HepG2 (cell line): Measurements from ENCODE around the gene MAML1. TPM values are rescaled to one million over a fixed set of nuclear protein-coding genes. Genes with fewer than 3 reads are reported as not detected.
"Not testable (repeated sequence)": the region's sequence is repeated elsewhere in the genome, so short reads cannot be mapped to it uniquely, and the experiment has no call there.

Experiments
- ATAC-seq: fragments of 200-7000 bp; cut with Tn5 transposase; 3 replicates; pipeline ENCODE4 v1.9.1; 2020; ENCODE audit warnings: mild to moderate bottlenecking, moderate library complexity
- BruUV-seq: library from RNA; stranded (reverse); fragments of 400-500 nt; replicated peaks from 2 replicates; lab custom pipeline; 2021; lab: Mats Ljungman, UMichigan
- CTCF ChIA-PET: fragments of 300-600 bp; formaldehyde crosslinking; extraction: SDS; loops from one replicate; lab custom pipeline; 2021; ENCODE audit warnings: low total read pairs, inconsistent platforms, low intra/inter-chr PET ratio; lab: Yijun Ruan, JAX
- POLR2A ChIA-PET: fragments of 350-600 bp; sonication (Branson Sonifier 250); formaldehyde crosslinking; loops from one replicate; lab custom pipeline; 2020; ENCODE audit warnings: antibody characterized with exemption, inconsistent platforms; lab: Yijun Ruan, JAX
- DNase-seq: peaks from one replicate; pipeline ENCODE4 v3.0.0-alpha.2; 2015; ENCODE audit warnings: low spot score
- FAIRE-seq: peaks from 3 replicates; lab custom pipeline; 2011; peaks lifted over from hg19 to GRCh38; lab: Jason Lieb, UNC
- H2AFZ ChIP-seq: one replicate; pipeline ENCODE4 v1.6.1; 2011; ENCODE audit warnings: low read length, inconsistent platforms
- H3K27ac ChIP-seq: fragments of 300-600 bp; 3 replicates; pipeline ENCODE4 v1.8.0; 2011; ENCODE audit warnings: mixed run types, mild to moderate bottlenecking, mixed read lengths, low read length, inconsistent platforms; ENCODE audit not compliant: insufficient read depth; ENCODE audit errors: extremely low read length
- H3K27me3 ChIP-seq, 2 experiments: fragments of 200-600 bp in 1 of 2; 2 replicates in 1 of 2; 3 replicates in 1 of 2; pipeline versions ENCODE4 v1.6.0 to v1.8.0; 2011; ENCODE audit warnings: low read length in 2 of 2, mild to moderate bottlenecking in 2 of 2, moderate library complexity in 2 of 2, inconsistent platforms in 1 of 2; ENCODE audit not compliant: insufficient read depth in 2 of 2, control insufficient read depth in 1 of 2
- H3K36me3 ChIP-seq, 2 experiments: fragments of 200-600 bp in 1 of 2; replicated peaks in 1 of 2; 2 replicates in 1 of 2; 3 replicates in 1 of 2; pipeline versions ENCODE4 v1.5.1 to v1.8.0; 2011; ENCODE audit warnings: low read length in 2 of 2, inconsistent platforms in 1 of 2; ENCODE audit not compliant: insufficient read depth in 2 of 2, control insufficient read depth in 1 of 2
- H3K4me1 ChIP-seq: 2 replicates; pipeline ENCODE4 v1.5.1; 2012; ENCODE audit warnings: low read length, inconsistent platforms; ENCODE audit not compliant: insufficient read depth
- H3K4me2 ChIP-seq: 2 replicates; pipeline ENCODE4 v1.6.0; 2011; ENCODE audit warnings: low read depth, low read length, inconsistent platforms
- H3K4me3 ChIP-seq, 3 experiments: fragments of 200-600 bp in 1 of 3; sonication (generic), shearing (Covaris generic) in 1 of 3; replicated peaks in 1 of 3; 2 replicates each; pipeline ENCODE4 v1.5.1; 2011 to 2016; ENCODE audit warnings: low read length in 3 of 3, inconsistent platforms in 2 of 3, low read depth in 2 of 3, mild to moderate bottlenecking in 2 of 3, control low read depth in 1 of 3, mixed read lengths in 1 of 3; ENCODE audit not compliant: insufficient read depth in 1 of 3
- H3K79me2 ChIP-seq: one replicate; pipeline ENCODE4 v1.6.1; 2011; ENCODE audit warnings: low read length, inconsistent platforms; ENCODE audit not compliant: insufficient read depth
- H3K9ac ChIP-seq: 2 replicates; pipeline ENCODE4 v1.6.0; 2011; ENCODE audit warnings: mild to moderate bottlenecking, low read depth, low read length, inconsistent platforms; ENCODE audit not compliant: insufficient read depth
- H3K9me3 ChIP-seq: 2 replicates; pipeline ENCODE4 v1.5.1; 2012; ENCODE audit warnings: mild to moderate bottlenecking, low read length
- H4K20me1 ChIP-seq: 2 replicates; pipeline ENCODE4 v1.6.0; 2011; ENCODE audit warnings: inconsistent platforms, mild to moderate bottlenecking, low read length, moderate library complexity; ENCODE audit not compliant: insufficient read depth
- AGO1 ChIP-seq: fragments of 200-400 bp; formaldehyde crosslinking; IDR thresholded peaks from 2 replicates; pipeline ENCODE4 v1.6.1; 2017; ENCODE audit warnings: mild to moderate bottlenecking, low read depth, low read length, moderate library complexity; ENCODE audit not compliant: poor library complexity, severe bottlenecking
- AGO2 ChIP-seq: fragments of 200-400 bp; formaldehyde crosslinking; optimal IDR thresholded peaks from 2 replicates; pipeline ENCODE3; 2017; ENCODE audit warnings: mild to moderate bottlenecking, low read depth, low read length, moderate library complexity
- RBM22 ChIP-seq: fragments of 200-400 bp; formaldehyde crosslinking; optimal IDR thresholded peaks from 2 replicates; pipeline ENCODE3; 2017; ENCODE audit warnings: mild to moderate bottlenecking, low read length, moderate library complexity
- SRSF4 ChIP-seq: fragments of 200-400 bp; formaldehyde crosslinking; IDR thresholded peaks from one replicate; pipeline ENCODE4 v1.6.1; 2018; ENCODE audit warnings: mild to moderate bottlenecking, low read depth, low read length, moderate library complexity; ENCODE audit not compliant: poor library complexity, severe bottlenecking
- WGBS: methylation state at CpG from one replicate; pipeline ENCODE4 v1.1.6; 2017; ENCODE audit warnings: low lambda C conversion rate; 5-methylcytosine and 5-hydroxymethylcytosine counted together
- in situ Hi-C: cut with HindIII; loops from 2 replicates; pipeline ENCODE4 v1.10.0; 2017; ENCODE audit warnings: low pct_unique_long_range_greater_than_20kb; ENCODE audit not compliant: extremely low pct_ligation_motif_present
- intact Hi-C: fragments of 100-400 bp; cut with micrococcal nuclease; formaldehyde crosslinking; loops from one replicate; pipeline ENCODE4 v1.10.0; 2022; ENCODE audit not compliant: unreplicated experiment
- polyA plus RNA-seq, 8 experiments: library from polyadenylated mRNA; depleted of rRNA in 3 of 8; stranded (reverse) in 7 of 8; unstranded in 1 of 8; fragments of >200 nt; fragmentation: Illumina TruSeq in 4 of 8; extraction: Trizol in 4 of 8; gene quantifications; 2 replicates each; pipeline versions ENCODE4 v1.2.1 to v1.2.3, GENCODE V29; 2011 to 2016; ENCODE audit warnings: low read depth in 4 of 8, missing spikeins in 1 of 8, mixed read lengths in 1 of 8; ENCODE audit not compliant: insufficient read depth in 1 of 8
- total RNA-seq, 5 experiments: library from RNA; depleted of rRNA; stranded (reverse); fragments of >200 nt; fragmentation: Illumina TruSeq; extraction: Trizol; gene quantifications; 2 replicates each; pipeline ENCODE4 v1.2.3, GENCODE V29; 2016; ENCODE audit warnings: low read depth in 1 of 5
- TF ChIP-seq, protein P1 (sequence below): sonication (generic); formaldehyde crosslinking; IDR thresholded peaks from 2 replicates; pipeline ENCODE4 v1.5.0; 2020; ENCODE audit warnings: mild to moderate bottlenecking, missing genetic modification reagents

Gene MAML1
- total and polyA plus RNA-seq, 2 of the 13 experiments (the other 11 are each of a cell fraction or from before 2014, with no cell fraction given), result 10.0 to 10.8 TPM

DNA sequence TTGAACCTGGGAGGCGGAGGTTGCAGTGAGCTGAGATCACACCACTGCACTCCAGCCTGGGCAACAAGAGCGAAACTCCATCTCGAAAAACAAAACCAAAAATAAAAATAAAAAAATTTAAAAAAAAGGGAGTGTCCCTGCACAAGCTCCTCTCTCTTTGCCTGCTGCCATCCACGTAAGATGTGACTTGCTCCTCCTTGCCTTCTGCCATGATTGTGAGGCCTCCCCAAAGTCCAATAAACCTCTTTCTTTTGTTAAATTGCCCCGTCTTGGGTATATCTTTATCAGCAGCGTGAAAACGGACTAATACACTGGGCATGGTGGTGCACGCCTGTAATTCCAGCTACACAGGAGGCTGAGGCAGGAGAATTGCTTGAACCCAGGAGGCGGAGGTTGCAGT, 56.7 kb downstream of the MAML1 start:
- in situ Hi-C loops, H2AFZ ChIP-seq, H4K20me1 ChIP-seq, H3K9ac ChIP-seq, H3K9me3 ChIP-seq, CTCF ChIA-PET, H3K27me3 ChIP-seq, H3K36me3 ChIP-seq, H3K4me3 ChIP-seq, BruUV-seq, FAIRE-seq, DNase-seq, H3K79me2 ChIP-seq, intact Hi-C loops, ATAC-seq, H3K4me2 ChIP-seq, H3K27ac ChIP-seq, POLR2A ChIA-PET: not testable (repeated sequence)
- 98% methylated on average over 9 of the region's 9 CpGs for WGBS
- peaks cover 36% of the 10 kb centered on the region for H3K4me1 ChIP-seq

DNA sequence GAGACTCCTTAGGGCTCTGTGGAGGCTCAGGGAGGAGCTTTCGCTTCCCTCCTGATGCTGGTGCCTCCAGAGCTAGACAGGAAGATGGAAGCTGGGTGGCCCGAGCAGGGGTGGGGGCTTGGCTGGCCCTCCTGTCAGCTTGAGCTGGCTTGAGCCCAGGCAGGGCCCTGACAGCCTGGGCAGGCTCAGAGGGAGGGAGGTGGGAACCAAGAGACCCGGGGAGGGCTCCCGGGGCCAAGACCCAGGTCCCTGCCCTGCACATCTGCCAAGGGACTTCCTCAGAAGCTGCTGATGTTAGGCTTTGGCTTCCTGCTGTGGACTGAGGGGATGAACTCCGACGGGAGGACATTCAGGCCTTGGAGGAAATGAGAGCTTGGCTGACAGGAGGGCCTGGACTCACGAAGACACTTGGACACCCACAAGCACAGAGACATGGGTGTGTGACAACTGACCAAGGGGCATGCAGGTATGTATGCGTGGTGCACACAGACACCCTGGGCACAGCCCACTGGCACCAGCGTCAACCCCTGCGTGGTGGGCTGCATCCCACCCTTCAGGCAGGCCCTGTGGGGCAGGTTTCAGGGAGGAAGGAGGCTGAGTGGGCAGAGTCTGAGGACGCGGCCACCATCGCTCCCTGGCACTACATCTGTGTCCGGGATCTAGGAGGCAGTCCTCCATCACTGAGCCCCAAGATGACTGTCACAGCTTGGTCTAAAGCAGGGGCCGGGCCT, 59.4 kb downstream of the MAML1 start:
- WGBS, result 73% methylated on average over 4 of the region's 15 CpGs
- Histone ChIP-seq H3K27ac (no peak overlapping the region), H3K4me1 (peaks cover 53% of the 10 kb centered on the region), H3K4me2 (no peak overlapping the region; the same call in 1 of the 2 replicates), H3K36me3 (peaks cover 0 to 1% of the 10 kb centered on the region in 2 experiments; a peak in 1 of 5 replicates), H3K79me2 (no peaks in the 10 kb centered on the region), H3K4me3 (no peak overlapping the region), H2AFZ (no peak overlapping the region), H3K9ac (no peak overlapping the region), H3K9me3 (no peaks in the 10 kb centered on the region), H4K20me1 (no peaks in the 10 kb centered on the region), H3K27me3 (no peaks in the 10 kb centered on the region)
- in situ Hi-C loops, result no loop called here
- intact Hi-C loops, result no loop called here
- CTCF ChIA-PET, result no interaction called here
- TF ChIP-seq AGO2, result peak; percentile 45
- no peak for TF ChIP-seq SRSF4
- peak; percentile 16 for TF ChIP-seq RBM22
- TF ChIP-seq, protein P1, sequence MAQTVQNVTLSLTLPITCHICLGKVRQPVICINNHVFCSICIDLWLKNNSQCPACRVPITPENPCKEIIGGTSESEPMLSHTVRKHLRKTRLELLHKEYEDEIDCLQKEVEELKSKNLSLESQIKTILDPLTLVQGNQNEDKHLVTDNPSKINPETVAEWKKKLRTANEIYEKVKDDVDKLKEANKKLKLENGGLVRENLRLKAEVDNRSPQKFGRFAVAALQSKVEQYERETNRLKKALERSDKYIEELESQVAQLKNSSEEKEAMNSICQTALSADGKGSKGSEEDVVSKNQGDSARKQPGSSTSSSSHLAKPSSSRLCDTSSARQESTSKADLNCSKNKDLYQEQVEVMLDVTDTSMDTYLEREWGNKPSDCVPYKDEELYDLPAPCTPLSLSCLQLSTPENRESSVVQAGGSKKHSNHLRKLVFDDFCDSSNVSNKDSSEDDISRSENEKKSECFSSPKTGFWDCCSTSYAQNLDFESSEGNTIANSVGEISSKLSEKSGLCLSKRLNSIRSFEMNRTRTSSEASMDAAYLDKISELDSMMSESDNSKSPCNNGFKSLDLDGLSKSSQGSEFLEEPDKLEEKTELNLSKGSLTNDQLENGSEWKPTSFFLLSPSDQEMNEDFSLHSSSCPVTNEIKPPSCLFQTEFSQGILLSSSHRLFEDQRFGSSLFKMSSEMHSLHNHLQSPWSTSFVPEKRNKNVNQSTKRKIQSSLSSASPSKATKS (CRISPR knock-in tag), result no peak
- peak; percentile 17 for TF ChIP-seq AGO1
- no peak for DNase-seq
- no peak for ATAC-seq
- no peak for FAIRE-seq
- POLR2A ChIA-PET, result no interaction called here
- BruUV-seq, result no TSS peak
